DND-41 (cell line): ENCODE results near the gene MADCAM1.

Experiments used
- ATAC-seq: fragments of 200-7000 bp; cut with Tn5 transposase; 3 replicates; pipeline ENCODE4 v1.9.1; 2021; ENCODE audit warnings: low read depth; ENCODE audit not compliant: insufficient read depth
- DNase-seq: peaks from one replicate; pipeline ENCODE4 v3.0.0-alpha.2; 2020
- H2AFZ ChIP-seq: 2 replicates; pipeline ENCODE4 v1.6.0; 2012; ENCODE audit warnings: low read depth, low read length
- H3K27ac ChIP-seq: 2 replicates; pipeline ENCODE4 v1.5.1; 2012; ENCODE audit warnings: low read length, inconsistent platforms
- H3K27me3 ChIP-seq: fragments of 200-600 bp; sonication (generic); 2 replicates; pipeline ENCODE4 v1.6.0; 2012; ENCODE audit warnings: low read length, mild to moderate bottlenecking, inconsistent platforms; ENCODE audit not compliant: insufficient read depth, poor library complexity
- H3K36me3 ChIP-seq: 2 replicates; pipeline ENCODE4 v1.5.1; 2012; ENCODE audit warnings: low read length, inconsistent platforms; ENCODE audit not compliant: insufficient read depth
- H3K4me1 ChIP-seq: 2 replicates; pipeline ENCODE4 v1.5.1; 2012; ENCODE audit warnings: mild to moderate bottlenecking, low read length; ENCODE audit not compliant: insufficient read depth
- H3K4me2 ChIP-seq: 2 replicates; pipeline ENCODE4 v1.6.0; 2012; ENCODE audit warnings: mild to moderate bottlenecking, moderate library complexity, low read length, inconsistent platforms; ENCODE audit not compliant: insufficient read depth
- H3K4me3 ChIP-seq, 2 experiments: fragments of 200-600 bp in 1 of 2; shearing (Covaris generic) in 1 of 2; 2 replicates each; pipeline ENCODE4 v1.5.1; 2012 to 2016; ENCODE audit warnings: inconsistent platforms in 2 of 2, low read length in 2 of 2, mild to moderate bottlenecking in 2 of 2, low read depth in 1 of 2, moderate library complexity in 1 of 2
- H3K79me2 ChIP-seq: 2 replicates; pipeline ENCODE4 v1.6.0; 2012; ENCODE audit warnings: low read length, inconsistent platforms; ENCODE audit not compliant: insufficient read depth
- H3K9ac ChIP-seq: 2 replicates; pipeline ENCODE4 v1.6.0; 2012; ENCODE audit warnings: low read depth, mild to moderate bottlenecking, inconsistent platforms, low read length, moderate library complexity
- H3K9me3 ChIP-seq: 2 replicates; pipeline ENCODE4 v1.5.1; 2012; ENCODE audit warnings: low read length, moderate library complexity, mild to moderate bottlenecking, inconsistent platforms; ENCODE audit not compliant: insufficient read depth, severe bottlenecking
- H4K20me1 ChIP-seq: 2 replicates; pipeline ENCODE4 v1.6.0; 2012; ENCODE audit warnings: low read length; ENCODE audit not compliant: insufficient read depth
- EZH2 ChIP-seq: IDR thresholded peaks from 3 replicates; pipeline ENCODE4 v1.6.1; 2012; ENCODE audit warnings: borderline replicate concordance, low read depth, mild to moderate bottlenecking, moderate library complexity, low read length, inconsistent platforms; ENCODE audit not compliant: severe bottlenecking
- TF ChIP-seq, protein P1 (sequence below): IDR thresholded peaks from 2 replicates; pipeline ENCODE4 v1.5.1; 2012; ENCODE audit warnings: borderline replicate concordance, low read length, moderate library complexity, mild to moderate bottlenecking; ENCODE audit not compliant: poor library complexity, severe bottlenecking; ENCODE audit errors: extremely low read depth

The MADCAM1 gene

DNA sequence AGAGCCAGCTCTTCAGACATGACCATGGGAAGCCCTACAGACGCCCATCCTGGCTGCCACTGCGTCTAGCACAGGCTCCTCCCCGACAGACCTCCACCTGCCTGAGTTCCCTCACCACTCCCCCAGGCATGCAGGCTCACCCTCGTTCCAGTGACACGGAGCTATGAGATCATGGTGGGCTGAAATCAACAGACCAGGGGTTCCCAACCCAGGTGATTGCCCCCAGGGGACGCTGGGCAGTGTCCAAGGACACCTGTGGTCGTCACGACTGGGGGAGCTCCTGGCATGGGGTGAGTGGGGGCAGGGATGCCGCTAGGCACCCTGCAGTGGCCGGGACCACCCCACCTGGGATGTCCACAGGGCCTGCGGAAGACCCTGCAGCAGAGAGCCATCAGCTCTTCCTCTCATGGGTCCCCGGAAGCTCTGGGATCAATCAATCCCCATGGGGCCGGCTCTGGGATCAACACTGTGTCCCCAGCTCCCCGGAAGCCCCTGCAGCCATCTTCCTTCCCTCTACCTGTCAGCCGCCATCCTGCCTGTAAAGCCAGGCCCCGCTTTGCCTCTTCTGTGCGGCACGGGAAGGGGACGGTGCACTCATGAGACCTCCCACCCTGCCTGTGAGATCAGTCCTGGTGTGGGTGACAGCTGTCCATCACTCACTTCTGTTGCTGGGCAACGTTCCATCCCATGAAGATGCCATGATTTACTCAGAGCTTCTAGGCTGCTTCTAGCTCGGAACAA is 12.8 kb upstream of the MADCAM1 start:
- DNase-seq = no peak

DNA sequence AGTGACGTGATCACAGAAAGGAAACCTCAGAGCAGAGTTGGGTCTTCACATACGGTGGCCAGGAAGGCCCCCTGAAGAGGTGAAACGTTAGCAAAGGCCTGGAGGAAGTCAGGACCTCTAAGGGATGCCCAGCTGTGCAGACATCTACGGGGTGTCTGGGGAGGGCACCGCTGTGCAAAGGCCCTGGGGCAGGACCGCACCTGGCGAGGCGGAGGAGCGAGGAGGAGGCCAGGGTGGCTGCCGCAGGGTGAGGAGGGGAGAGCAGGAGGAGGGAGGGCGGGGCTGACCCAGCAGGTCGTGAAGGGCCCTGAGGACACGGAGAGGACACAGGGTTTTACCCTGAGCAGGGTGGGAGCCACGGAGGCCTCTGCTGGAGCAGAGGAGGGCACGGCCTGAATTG is 11.8 kb upstream of the MADCAM1 start:
- Histone ChIP-seq H3K4me3 (no peak overlapping the region), H3K4me2 (no peak overlapping the region), H3K9me3 (no peaks in the 10 kb centered on the region), H3K9ac (no peak overlapping the region), H3K27ac (no peak overlapping the region), H2AFZ (no peak overlapping the region), H3K27me3 (no peaks in the 10 kb centered on the region), H4K20me1 (no peaks in the 10 kb centered on the region), H3K4me1 (peaks cover 15% of the 10 kb centered on the region), H3K36me3 (no peaks in the 10 kb centered on the region; the same call in 1 of the 2 replicates), H3K79me2 (peaks cover 8% of the 10 kb centered on the region)
- TF ChIP-seq EZH2 = no peak
- TF ChIP-seq, protein P1, sequence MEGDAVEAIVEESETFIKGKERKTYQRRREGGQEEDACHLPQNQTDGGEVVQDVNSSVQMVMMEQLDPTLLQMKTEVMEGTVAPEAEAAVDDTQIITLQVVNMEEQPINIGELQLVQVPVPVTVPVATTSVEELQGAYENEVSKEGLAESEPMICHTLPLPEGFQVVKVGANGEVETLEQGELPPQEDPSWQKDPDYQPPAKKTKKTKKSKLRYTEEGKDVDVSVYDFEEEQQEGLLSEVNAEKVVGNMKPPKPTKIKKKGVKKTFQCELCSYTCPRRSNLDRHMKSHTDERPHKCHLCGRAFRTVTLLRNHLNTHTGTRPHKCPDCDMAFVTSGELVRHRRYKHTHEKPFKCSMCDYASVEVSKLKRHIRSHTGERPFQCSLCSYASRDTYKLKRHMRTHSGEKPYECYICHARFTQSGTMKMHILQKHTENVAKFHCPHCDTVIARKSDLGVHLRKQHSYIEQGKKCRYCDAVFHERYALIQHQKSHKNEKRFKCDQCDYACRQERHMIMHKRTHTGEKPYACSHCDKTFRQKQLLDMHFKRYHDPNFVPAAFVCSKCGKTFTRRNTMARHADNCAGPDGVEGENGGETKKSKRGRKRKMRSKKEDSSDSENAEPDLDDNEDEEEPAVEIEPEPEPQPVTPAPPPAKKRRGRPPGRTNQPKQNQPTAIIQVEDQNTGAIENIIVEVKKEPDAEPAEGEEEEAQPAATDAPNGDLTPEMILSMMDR = no peak
- DNase-seq (no peak), ATAC-seq (no peak)

More for the DNA sequence above, 12.8 kb upstream of the MADCAM1 start:
- no peak overlapping the region for H3K9ac ChIP-seq
- H3K27ac ChIP-seq = no peak overlapping the region
- H3K27me3 ChIP-seq = no peaks in the 10 kb centered on the region
- H3K36me3 ChIP-seq = no peaks in the 10 kb centered on the region; the same call in 1 of the 2 replicates
- peaks cover 13% of the 10 kb centered on the region for H3K4me1 ChIP-seq
- H3K79me2 ChIP-seq = peaks cover 2% of the 10 kb centered on the region; the same call in 1 of the 2 replicates
- H2AFZ ChIP-seq = no peak overlapping the region
- no peak overlapping the region for H3K4me3 ChIP-seq
- no peaks in the 10 kb centered on the region for H4K20me1 ChIP-seq
- no peaks in the 10 kb centered on the region for H3K9me3 ChIP-seq
- no peak for TF ChIP-seq EZH2
- TF ChIP-seq, protein P1 = no peak
- ATAC-seq = no peak
- no peak overlapping the region for H3K4me2 ChIP-seq

DNA sequence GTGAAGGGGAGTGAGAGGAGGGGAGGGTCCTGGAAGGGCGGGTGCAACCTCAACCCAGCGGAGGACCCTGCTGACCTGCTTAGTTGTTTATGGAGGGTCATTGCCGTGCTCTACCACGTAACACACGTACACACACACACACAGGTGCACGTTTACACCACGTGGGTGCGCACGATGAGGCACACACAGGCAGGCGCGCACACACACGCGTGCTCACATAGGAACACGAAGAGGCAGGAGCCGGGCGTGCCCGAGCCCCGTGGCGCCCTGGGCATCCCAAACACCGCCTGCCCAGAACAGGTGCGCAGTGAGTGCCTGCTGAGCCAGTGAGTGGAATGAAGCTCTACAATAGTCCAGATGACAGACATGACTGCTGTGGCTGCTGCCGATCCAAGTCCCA is 11.2 kb upstream of the MADCAM1 start:
- Histone ChIP-seq H3K9ac (no peak overlapping the region), H3K4me1 (peaks cover 21% of the 10 kb centered on the region), H3K79me2 (peaks cover 11% of the 10 kb centered on the region), H3K27me3 (no peaks in the 10 kb centered on the region), H2AFZ (no peak overlapping the region), H3K36me3 (no peaks in the 10 kb centered on the region; the same call in 1 of the 2 replicates), H4K20me1 (no peaks in the 10 kb centered on the region), H3K27ac (no peak overlapping the region), H3K4me2 (no peak overlapping the region), H3K9me3 (no peaks in the 10 kb centered on the region), H3K4me3 (no peak overlapping the region)
- no peak for TF ChIP-seq EZH2
- TF ChIP-seq, protein P1 = no peak
- ATAC-seq (no peak), DNase-seq (no peak)
